GM18861 (cell line): Measurements from ENCODE around the gene FUT7.
"Not testable (repeated sequence)": the region's sequence is repeated elsewhere in the genome, so short reads cannot be mapped to it uniquely, and the experiment has no call there.

ENCODE experiments used
- ATAC-seq: cut with Tn5 transposase; IDR thresholded peaks from one replicate; pipeline ENCODE4 v1.9.1; 2021; ENCODE audit not compliant: unreplicated experiment

Gene FUT7

DNA sequence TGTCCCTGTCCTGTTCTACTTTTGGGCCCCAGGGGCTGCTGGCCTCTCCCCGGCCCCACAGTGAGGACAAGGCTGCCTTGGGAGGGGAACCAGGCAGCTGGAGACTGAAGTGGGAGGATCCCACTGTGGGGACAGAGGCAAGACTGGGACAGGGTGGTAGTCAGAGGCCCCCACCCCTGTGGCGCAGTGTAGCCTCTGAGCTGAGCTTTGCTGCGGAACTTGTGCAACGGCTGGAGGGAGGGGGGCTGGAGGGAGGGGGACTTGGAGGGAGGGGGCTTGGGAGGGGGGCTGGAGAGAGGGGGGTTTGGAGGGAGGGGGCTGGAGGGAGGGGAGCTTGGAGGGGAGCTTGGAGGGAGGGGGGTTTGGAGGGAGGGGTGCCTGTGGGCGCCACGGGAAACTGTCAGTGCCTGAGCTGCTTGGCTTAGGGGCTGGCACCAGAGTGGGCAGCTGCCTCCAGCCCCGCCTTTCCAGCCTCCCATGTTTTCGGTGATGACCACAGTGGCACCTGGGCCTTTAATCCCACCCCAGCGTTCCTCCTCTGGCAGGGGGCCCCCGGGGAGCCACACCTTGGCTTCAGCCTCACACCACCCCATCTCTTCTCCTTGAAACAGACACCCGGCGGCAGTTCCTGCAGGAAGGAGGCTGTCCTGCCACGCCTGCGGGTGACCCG is 2.3 kb upstream of the FUT7 start:
- ATAC-seq = peak; percentile 7

DNA sequence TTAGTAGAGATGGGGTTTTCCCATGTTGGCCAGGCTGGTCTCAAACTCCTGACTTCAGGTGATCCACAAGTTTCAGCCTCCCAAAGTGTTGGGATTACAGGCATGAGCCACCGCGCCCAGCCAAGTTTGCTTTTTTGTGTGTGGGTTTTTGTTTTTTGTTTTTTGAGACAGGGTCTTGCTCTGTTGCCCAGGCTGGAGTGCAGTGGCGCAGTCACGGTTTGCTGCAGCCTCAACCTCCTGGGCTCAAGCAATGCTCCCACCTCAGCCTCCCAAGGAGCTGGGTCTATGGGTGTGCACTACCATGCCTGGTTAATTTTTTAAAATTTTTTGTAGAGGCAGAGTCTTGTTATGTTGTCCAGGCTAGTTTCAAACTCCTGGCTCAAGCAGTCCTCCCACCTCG is 1.6 kb upstream of the FUT7 start:
- ATAC-seq = not testable (repeated sequence)

DNA sequence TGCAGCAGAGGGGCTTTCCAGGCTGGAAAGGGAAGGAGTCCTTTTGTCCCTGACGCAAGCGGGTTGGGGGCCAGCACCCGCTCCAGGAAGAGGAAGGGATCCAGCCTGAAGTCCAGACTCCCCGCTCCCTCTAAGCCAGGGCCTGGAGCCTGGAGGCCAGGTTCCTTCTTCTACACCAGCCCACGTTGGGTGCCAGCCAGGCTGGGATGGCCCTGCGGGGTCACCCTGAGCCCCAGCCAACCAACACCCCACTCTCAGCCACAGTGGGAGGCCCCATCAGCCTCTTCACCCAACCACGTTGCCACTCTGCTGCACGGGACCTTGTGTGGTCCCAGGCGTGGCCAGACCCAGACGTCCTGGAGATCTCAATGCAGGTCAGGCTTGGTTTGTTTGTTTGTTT is 970 bp upstream of the FUT7 start:
- ATAC-seq = no peak

DNA sequence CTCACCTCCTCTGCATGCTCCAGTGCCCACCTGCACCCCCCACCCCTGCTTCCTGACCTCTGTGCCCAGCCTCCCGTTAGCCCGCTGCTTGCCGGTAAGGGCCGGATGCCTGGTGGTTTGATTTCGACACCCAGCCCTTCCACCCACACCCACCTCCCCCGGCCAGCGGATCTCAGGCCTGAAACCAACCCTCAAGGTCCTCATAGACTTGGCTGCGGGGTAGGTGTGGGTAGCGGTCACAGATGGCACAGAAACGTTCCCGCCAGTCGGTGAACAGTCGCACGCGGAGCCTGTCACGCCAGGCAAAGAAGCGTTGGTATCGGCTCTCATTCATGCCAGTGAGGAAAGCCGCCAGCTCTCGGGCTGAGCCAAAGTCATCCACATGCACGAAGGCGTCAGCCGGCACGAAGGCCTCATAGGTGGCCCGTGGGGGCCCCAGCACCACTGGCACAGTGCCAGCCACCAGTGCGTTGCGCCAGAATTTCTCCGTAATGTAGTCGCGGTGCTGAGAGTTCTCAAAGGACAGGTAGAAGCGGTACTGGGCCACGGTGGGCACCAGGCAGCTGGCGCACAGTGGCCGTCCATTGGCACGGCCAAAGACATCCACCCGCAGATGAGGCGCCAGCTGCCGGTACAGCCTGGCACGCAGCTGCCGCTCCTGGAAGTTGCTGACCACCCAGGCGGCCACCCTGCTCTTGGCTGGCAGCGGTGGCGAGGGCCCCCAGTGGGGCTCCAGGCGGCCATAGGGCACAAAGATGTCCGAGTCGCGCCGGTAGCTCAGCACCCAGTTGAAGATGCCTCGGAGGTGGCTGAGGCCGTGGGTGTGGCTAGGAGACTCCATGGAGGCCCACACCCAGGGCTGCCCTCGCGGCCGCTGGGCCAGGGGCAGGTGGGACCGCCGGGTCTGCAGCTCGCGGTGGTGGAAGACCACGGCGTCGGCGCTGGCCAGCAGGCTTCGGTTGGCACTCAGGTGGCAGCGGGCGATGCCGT is 1.1 kb downstream of the FUT7 start:
- ATAC-seq = no peak

DNA sequence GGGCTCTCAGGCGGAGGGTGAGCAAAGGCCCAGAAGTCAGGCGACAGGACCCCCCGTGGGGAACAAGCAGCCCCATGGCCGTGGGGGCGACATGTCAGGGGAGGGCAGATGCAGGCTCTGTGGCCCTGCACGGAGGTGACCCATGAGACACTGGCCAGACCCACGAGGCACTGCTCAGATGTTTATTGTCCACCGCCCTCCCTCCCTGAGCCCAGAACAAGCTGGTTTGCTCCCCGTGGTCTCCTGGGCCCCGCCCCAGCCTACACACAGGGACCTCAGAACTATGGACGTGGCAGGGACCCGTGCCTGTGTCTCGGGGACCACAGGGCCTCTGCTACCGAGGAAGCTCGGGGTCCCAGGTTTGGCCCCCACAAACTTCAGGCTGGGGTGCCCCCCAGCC is 1.9 kb downstream of the FUT7 start:
- ATAC-seq = no peak

DNA sequence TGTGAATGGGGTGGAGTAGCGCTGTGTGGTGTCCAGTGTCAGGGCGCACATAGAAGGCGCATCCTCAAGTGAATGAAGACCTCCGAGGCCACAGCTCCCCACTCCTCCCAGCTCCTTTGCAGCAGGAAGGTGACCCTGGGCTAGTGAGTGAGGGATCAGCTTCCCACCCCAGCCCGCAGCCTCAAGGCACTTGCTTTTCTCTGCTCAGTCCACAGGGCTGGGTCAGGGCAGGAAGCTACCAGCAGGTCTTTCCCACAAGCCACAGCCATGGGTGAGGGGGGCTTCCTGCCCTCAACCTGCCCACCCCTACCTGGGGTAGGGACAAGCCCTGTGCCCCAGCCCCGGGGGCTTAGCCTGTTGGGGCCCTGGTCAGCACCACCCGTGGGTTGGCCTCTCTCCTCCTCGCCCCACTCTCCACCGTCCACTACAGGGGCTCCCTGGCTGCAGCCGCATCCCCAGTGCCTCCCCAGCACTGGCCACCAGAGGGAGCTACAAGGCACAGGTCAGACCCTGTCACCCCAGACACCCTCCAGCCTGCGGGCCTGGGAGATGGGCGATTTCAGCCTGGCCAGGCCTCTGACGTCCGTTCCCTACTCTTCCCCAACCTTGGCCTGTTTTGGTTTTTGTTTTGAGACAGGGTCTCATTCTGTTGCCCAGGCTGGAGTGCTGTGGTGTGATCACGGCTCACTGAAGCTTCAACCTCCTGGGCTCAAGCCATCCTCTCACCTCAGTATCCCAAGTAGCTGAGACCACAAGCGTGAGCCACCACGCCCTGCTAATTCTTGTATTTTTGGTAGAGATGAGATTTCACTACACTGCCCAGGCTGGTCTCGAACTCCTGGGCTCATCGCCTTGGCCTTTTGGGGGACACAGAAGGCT is 2.6 kb downstream of the FUT7 start:
- peak; percentile 31 for ATAC-seq

DNA sequence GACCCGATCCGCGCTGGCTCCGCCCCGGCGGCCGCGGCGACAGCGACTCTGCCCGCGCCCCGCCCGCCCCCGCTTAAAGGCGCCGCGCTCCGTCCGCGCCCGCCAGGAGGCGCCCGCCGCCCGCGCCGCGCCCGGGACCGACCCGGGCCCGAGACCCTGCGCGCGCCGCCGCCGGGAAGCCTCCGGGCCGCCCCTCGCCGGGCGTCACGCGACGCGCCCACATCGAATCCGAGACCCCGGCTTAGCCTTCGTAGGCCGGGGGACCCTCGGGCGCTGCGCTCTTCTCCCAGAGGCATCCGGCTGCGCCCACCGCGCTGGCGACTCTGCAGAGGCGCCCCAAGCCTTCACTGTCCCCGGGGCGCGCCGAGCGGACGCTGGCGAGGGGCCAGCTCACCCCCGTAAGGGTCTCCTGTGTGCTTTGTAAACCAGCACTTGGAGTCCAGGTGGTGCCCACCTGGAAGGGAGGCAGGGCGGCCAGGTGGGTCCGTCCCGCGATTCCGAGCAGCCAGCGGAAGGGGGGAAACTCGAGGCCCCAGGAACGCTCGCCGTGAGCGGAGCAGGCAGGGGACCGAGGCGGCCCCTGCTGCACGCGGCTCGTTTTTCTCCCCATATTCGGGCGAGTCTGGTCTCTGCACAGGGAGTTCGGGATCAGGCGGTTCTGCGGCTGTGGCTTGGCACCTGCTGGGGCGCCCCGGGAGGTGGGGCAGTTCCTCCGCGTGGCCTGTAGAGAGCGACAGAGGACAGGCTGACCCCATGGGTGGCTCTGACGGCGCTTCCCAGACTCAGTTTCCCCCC is 3.4 kb downstream of the FUT7 start:
- peak; percentile 27 for ATAC-seq

DNA sequence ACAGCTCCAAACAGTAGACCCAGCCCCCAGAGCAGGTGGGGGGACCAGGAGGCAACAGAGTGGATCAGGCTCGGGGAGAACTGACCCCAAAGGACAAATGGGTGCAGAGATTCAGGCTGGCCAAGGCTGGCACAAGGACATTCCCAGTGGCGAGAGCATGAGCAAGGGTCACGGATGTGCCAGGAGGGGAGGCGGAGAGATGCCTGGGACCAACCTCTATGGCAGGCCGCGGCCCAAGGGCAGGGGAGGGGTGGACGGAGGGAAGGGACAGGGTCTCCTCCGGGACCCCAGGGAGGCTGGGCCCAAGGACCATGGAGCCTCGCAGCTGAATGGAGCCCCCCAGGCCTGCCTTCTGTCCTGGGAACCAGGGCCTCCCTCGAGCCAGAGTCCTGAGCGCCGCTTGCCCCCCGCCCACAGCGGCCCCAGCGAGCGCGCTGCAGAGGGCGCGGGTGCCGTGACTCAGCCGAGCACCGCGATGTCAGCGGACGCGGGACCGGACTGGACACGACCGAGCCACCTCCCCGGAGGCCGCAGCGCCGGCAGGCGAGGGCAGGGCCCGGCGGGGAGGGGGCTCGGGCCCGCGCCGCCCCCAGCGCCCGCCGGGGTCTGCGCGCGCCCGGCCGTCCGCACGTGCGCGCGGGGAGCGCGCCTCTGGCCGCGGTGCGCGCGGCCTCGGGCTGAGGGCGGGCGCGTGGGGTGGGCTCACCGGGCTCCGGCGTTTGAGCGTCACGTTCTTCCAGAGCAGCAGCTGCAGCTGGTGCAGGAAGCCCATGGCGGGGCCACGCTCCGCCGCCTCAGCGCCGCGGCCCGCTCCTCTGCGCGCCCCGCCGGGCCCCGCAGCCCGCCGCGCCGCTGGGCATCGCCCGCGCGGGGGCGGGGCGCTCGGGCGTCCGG is 4.3 kb downstream of the FUT7 start, which contains the start of gene ABCA2:
ABCA2 (minus strand) TSS at position 869 of the 894 bp plus-strand sequence; CDS start at position 772, 97 bp downstream.
- ATAC-seq = no peak

DNA sequence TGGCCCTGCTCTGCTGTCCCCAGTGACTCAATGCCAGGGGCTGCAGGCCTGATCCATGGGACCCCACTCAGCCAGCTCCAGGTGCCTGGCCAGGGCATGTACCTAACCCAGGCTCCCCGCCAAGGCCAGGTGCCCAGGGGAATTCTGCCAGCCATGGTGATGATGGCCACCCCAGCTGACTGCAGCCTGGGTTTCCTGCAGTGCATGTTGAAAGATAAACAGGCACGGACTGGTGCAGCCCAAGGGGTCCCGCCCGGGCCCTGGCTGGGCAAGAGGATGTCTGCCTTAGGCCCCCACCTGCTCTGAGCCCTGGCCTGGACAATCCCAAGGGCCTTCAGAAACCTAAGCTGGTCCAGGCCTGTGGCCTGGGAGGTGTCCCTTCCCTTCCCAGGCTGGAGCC is 5.1 kb downstream of the FUT7 start:
- no peak for ATAC-seq

DNA sequence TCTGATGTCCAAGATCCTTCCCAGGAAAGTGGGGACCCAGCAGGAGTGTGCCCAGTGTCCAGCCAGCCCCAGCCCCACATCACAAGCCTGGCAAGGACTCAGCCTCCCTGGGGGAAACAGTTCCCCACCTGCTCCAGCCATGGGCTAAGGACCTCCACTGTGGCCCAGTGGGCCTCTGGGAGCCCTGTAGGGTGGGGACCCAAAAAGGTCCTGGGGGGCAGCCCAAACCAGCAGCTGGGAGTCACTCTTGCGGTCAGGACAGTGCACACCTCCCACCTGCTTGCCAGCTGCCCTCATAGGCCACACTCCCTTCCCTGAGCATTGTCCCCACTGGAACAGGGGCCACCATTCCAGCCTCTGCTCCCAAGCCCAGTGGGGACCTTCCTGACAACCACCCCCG is 5.5 kb downstream of the FUT7 start:
- no peak for ATAC-seq

DNA sequence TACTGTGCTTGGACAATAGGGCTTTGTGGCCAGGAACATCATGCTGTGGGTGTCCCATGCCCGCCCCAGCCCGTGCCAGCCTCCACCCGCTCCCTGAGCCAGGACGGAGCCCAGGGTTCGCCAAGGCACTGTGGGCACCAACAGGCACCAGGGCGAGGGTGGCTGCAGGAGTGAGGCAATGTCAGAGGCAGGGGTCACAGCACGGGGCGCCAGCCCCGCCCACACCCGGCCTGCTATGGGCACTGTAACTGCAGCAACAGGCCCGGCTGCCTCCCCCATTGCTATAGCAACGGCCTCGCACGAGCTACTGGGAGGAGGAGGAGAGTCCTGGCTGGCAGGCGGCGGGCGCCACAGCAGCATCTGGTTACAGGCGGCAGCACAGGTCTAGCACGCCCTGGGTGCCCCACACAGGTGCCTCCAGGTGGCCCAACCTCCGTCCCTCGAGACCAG is 6.3 kb downstream of the FUT7 start:
- ATAC-seq = no peak

DNA sequence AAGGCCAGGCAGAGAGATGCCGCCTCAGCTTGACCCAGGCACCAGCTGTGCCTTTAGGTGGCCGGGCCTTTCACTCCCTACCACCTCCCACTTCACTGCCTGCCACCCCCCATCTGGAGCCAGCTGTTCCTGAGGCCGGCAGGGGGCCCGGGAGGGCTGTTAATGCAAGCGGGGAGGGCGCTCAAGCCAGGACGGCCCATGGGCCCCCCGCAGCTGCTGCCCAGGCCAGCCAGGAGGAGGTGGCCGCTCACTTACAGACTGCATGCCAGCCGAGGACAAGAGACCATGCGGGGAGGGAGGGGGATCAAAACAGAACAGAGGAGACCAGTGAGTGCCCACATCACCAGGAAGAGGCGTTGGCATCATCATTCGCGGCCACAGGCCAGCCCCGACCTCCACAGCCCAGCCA is 8.3 kb downstream of the FUT7 start:
- no peak for ATAC-seq

DNA sequence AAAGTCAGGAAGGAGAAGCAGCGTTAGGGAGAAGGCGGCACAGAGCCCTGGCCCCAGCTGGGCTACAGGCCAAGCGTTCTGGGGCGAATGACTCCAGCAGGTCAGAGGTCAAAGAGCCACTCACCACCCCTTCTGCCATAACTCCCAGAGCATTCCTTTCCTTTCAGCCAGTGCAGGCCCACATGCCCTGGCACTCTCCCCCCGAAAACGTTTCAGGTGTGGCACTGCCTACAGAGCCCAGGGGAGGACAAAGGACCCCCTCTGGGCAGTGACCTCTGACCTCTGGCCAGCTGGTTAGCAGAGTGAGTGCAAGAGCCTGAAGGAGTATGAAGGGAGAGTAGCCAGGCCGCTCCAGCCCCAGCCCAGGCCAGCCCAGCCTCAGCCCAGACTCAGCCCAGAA is 8.7 kb downstream of the FUT7 start:
- ATAC-seq = no peak

DNA sequence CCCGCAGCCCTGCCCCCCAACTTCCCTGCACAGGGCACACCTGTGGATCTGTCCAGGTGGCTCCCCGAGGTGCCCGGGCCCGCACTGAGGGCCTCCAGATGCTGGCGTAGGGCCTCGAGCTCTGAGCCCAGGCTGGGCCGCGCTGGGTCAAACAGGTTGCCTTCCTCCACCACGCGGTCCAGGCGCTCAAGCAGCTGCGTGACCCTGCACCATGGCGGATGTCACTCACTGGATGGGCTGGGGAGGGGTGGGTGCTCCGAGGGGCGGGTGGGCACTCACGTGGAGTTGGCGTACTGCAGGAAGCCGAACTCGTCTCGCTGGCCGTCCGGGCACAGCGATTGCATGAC is 9.3 kb downstream of the FUT7 start:
- ATAC-seq = no peak

DNA sequence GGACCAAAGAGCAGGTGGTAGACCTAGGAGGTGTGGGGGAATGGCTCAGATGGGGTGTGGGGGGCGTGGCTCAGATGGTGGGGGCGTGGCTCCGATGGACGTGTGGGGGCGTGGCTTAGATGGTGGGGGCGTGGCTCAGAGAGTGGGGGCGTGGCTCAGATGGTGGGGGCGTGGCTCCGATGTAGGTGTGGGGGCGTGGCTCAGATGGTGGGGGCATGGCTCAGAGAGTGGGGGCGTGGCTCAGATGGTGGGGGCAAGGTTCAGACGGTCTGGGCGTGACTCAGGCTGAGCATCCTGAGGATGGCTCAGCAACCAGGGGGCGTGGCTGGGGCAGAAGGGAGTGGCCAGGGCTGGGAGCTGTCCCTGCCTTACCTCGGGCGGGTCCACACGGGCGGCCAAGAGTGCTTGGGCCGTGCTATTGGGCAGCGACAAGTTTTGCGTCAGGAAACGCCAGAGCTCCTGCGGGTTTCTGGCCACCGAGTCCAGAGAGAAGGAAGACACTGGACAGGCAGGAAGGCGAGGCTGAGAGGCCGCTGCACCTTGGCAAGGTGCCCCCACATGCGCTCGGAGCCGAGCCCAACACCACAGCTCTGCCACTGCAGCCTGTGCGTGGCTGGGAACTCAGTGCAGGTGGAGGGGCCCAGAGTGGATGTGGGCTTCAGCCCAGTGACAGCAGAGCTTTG is 9.8 kb downstream of the FUT7 start:
- no peak for ATAC-seq

DNA sequence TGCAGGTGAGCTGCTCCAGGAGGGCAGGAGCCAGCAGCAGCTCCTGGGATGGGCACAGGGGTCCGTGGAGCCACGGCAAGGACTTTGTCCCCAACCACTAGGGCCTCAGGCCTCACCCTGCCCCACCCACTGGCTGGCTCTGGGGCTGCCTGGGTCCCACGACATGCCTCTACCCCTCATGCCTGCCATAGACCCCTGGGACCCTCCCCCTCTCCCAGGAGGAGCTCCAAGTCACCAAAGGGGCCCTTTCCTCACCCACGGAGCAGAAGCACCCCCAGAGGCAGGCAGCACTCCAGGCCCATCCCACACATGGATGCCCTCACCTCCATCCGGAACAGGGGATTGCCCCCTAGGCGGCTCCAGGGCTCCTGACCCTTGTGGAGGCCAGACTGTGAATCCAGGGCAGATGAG is 10.3 kb downstream of the FUT7 start:
- ATAC-seq = no peak

DNA sequence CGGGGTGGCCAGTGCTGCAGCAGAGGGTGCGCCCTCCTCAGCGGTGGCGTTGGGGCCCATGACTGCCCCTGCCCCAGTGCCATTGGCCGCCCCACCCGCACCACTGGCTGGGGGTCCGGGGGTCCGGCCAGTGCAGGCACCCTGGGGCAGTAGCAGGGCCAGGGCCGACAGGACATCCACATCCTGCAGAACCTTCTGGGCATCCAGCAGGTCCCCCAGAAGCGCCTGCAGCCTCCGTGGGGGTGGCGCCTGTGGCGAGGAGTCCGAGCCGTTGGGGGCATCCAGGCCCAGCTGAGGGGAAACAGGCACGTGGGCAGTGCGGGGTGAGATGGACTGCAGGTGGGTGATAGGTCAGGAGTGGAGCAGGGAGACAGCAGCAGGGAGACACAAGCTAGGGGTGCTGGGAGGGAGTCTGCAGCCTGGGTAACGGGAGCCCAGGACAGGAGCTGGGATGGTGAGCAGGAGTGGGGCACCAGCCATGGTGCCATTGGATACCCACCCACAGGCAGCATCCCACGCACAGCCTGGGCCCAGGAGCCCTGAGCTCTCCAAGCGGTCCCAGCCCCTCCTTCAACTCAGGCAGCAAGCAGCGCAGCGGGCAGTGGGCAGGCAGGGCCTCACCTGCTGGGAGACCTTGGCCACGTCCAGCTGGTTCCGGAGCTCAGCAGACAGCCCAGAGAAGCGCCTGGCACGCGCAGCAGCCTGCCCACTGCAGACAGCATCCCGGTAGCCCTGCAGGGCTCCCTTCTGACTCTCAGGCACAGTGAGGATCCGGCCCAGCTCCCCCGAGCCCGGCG is 10.9 kb downstream of the FUT7 start:
- no peak for ATAC-seq
